ENCODE measurements around the gene DIABLO. TPM values are rescaled to one million over a fixed set of nuclear protein-coding genes. Genes with fewer than 3 reads are reported as not detected.

Gene DIABLO
- total RNA-seq, 1 experiment from 2014 or later: 69.6 TPM

- intact Hi-C loops (cut with micrococcal nuclease): no loop called here
- ChIA-PET CTCF (no interaction called here), POLR2A (interaction anchor here (3.4 kb wide), 1 partner anchor 9 kb away, joined by 24 read pairs; the partner anchor contains the start of gene DIABLO)
- Mint-ChIP-seq H3K27ac (ENCODE audit: low read depth, unreplicated experiment) (no peak overlapping the region), H3K4me3 (ENCODE audit: unreplicated experiment) (no peak overlapping the region), H3K27me3 (ENCODE audit: insufficient read depth, unreplicated experiment) (no peaks in the 10 kb centered on the region), H3K36me3 (ENCODE audit: insufficient read depth, unreplicated experiment) (peaks cover 96% of the 10 kb centered on the region), H3K9me3 (ENCODE audit: unreplicated experiment) (no peaks in the 10 kb centered on the region), H3K4me1 (ENCODE audit: insufficient read depth, unreplicated experiment) (no peaks in the 10 kb centered on the region)
- no peak for TF ChIP-seq CTCF (IDR thresholded peaks at IDR 0.05; ENCODE audit: unreplicated experiment)
- BruUV-seq (replicated peaks): no TSS peak
- DNase-seq (ENCODE audit: unreplicated experiment): no peak
These were observed 9.4 kb downstream of the DIABLO start for GRCh38 chr12:122216445-122216844.

DNA sequence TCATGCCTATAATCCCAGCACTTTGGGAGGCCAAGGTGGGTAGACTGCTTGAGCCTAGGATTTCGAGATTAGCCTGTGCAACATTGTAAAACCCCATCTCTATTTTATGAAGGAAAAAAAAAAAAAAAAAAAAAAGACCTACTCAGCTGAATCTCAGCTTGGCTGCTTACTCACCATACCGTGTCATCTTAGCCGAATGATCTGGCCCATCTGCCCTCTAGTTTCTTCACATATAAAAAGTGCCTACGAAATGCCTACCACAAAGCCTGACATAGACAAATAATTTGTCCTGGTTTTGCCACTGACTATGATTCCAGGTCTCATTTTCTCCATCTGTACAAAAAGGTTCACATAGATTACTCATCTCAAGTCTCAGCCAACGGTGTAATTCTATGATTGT is 10.1 kb downstream of the DIABLO start:
- Mint-ChIP-seq H3K27ac (ENCODE audit: low read depth, unreplicated experiment) (no peak overlapping the region), H3K36me3 (ENCODE audit: insufficient read depth, unreplicated experiment) (peaks cover 96% of the 10 kb centered on the region), H3K9me3 (ENCODE audit: unreplicated experiment) (no peaks in the 10 kb centered on the region), H3K4me1 (ENCODE audit: insufficient read depth, unreplicated experiment) (no peaks in the 10 kb centered on the region), H3K27me3 (ENCODE audit: insufficient read depth, unreplicated experiment) (no peaks in the 10 kb centered on the region), H3K4me3 (ENCODE audit: unreplicated experiment) (no peak overlapping the region)
- no peak for DNase-seq (ENCODE audit: unreplicated experiment)
- no peak for TF ChIP-seq CTCF (IDR thresholded peaks at IDR 0.05; ENCODE audit: unreplicated experiment)
- BruUV-seq (replicated peaks): TSS peak; percentile 12
- ChIA-PET POLR2A (interaction anchor here (0.6 to 3.4 kb wide), 5 partner anchors 8 to 302 kb away, joined by 3 to 24 read pairs (median 3); partner anchors contain the start of genes DIABLO and MLXIP), CTCF (no interaction called here)
- intact Hi-C loops (cut with micrococcal nuclease): no loop called here

DNA sequence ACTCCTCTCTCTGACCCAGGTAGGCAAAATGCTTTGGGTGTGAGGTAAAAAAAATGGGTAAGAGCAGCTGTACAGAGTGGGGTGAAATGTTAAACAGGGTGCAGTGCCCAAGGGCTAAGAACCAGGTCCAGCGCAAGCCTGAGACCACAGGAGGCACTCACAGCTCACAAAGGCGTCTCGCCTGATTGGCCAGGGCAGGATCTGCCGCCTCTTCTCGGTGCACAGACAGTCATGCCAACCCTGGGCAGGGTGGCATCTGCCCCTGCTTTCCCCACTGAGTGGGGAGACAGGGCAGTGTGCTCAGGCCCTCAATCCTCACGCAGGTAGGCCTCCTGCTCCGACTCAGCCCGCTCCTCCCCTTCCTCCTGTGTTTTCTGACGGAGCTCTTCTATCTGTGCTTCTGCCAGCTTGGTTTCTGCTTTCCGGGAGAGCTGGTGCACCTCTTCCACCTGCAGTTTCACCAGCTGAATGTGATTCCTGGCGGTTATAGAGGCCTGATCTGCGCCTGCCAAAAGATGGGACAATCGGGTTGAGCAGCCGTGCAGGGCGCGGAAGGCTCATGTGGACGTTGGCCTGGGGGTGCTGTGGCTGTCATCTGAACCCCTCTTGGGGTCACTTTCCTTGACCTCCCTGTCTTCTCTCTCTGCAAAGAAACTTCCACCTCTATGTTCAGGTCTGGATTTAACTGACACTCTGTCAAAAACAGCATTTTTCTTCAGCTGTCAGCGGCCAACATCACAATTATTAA is 17.6 kb downstream of the DIABLO start:
- H3K36me3 Mint-ChIP-seq (ENCODE audit: insufficient read depth, unreplicated experiment): peaks cover 78% of the 10 kb centered on the region
- peaks cover 6% of the 10 kb centered on the region for H3K4me1 Mint-ChIP-seq (ENCODE audit: insufficient read depth, unreplicated experiment)
- H3K4me3 Mint-ChIP-seq (ENCODE audit: unreplicated experiment): no peak overlapping the region
- ChIA-PET POLR2A (interaction anchor here (5.1 kb wide), 1 partner anchor 16 kb away, joined by 23 read pairs; the partner anchor contains the start of gene DIABLO), CTCF (interaction anchor here (0.7 kb wide), 1 partner anchor 40 kb away, joined by 3 read pairs; no protein-coding TSS in a partner anchor)
- H3K9me3 Mint-ChIP-seq (ENCODE audit: unreplicated experiment): no peaks in the 10 kb centered on the region
- no peak overlapping the region for H3K27ac Mint-ChIP-seq (ENCODE audit: low read depth, unreplicated experiment)
- intact Hi-C loops (cut with micrococcal nuclease): no loop called here
- no peaks in the 10 kb centered on the region for H3K27me3 Mint-ChIP-seq (ENCODE audit: insufficient read depth, unreplicated experiment)
- TSS peak; percentile 69 for BruUV-seq (replicated peaks)
- no peak for TF ChIP-seq CTCF (IDR thresholded peaks at IDR 0.05; ENCODE audit: unreplicated experiment)
- DNase-seq (ENCODE audit: unreplicated experiment): no peak

- Mint-ChIP-seq H3K36me3 (ENCODE audit: insufficient read depth, unreplicated experiment) (peaks cover 69% of the 10 kb centered on the region), H3K9me3 (ENCODE audit: unreplicated experiment) (no peaks in the 10 kb centered on the region), H3K27me3 (ENCODE audit: insufficient read depth, unreplicated experiment) (no peaks in the 10 kb centered on the region), H3K4me3 (ENCODE audit: unreplicated experiment) (no peak overlapping the region), H3K27ac (ENCODE audit: low read depth, unreplicated experiment) (no peak overlapping the region), H3K4me1 (ENCODE audit: insufficient read depth, unreplicated experiment) (peaks cover 6% of the 10 kb centered on the region)
- ChIA-PET CTCF (interaction anchor here (0.6 kb wide), 1 partner anchor 138 kb away, joined by 3 read pairs; no protein-coding TSS in a partner anchor), POLR2A (interaction anchor here (5.1 kb wide), 1 partner anchor 17 kb away, joined by 23 read pairs; the partner anchor contains the start of gene DIABLO)
- DNase-seq (ENCODE audit: unreplicated experiment): no peak
- no peak for TF ChIP-seq CTCF (IDR thresholded peaks at IDR 0.05; ENCODE audit: unreplicated experiment)
- intact Hi-C loops (cut with micrococcal nuclease): no loop called here
- no TSS peak for BruUV-seq (replicated peaks)
These were observed 18.5 kb downstream of the DIABLO start for GRCh38 chr12:122207391-122207790.

Data from MCF 10A (cell line).